Measurements from ENCODE around the gene BCL2. TPM values are rescaled to one million over a fixed set of nuclear protein-coding genes. Genes with fewer than 3 reads are reported as not detected.

The BCL2 gene
- total RNA-seq, 1 experiment from 2014 or later, result 2.5 TPM

- no peaks in the 10 kb centered on the region for H4K20me1 ChIP-seq (ENCODE audit: insufficient read depth)
- H3K9me2 ChIP-seq (ENCODE audit: insufficient read depth), result no peaks in the 10 kb centered on the region
- no peak overlapping the region for H3K9ac ChIP-seq (ENCODE audit: low read length)
- ATAC-seq, result no peak
- no peak for DNase-seq (ENCODE audit: low read depth, low spot score)
- H3K4me1 ChIP-seq (ENCODE audit: control insufficient read depth in 1 of 2, insufficient read depth in 2 of 2, low read length in 2 of 2), result peaks cover under 1 to 19% of the 10 kb centered on the region in 2 experiments; a peak in 2 of 4 replicates
- no peak overlapping the region for H3K4me2 ChIP-seq (ENCODE audit: low read length)
- H2AFZ ChIP-seq (ENCODE audit: low read depth, low read length, poor library complexity, severe bottlenecking), result no peak overlapping the region
- no peak overlapping the region for H3K27ac ChIP-seq (ENCODE audit: low read depth, low read length)
- TF ChIP-seq CTCF (IDR thresholded peaks at IDR 0.05 in 2 of 3, conservative IDR thresholded peaks at IDR 0.05 in 1 of 3; ENCODE audit: borderline replicate concordance in 1 of 3, insufficient read depth in 1 of 3, low read depth in 2 of 3, low read length in 2 of 3) (no peak), ZFX (IDR thresholded peaks at IDR 0.05) (no peak), REST (IDR thresholded peaks at IDR 0.05; ENCODE audit: low read depth) (no peak), TCF7L2 (IDR thresholded peaks at IDR 0.05; ENCODE audit: borderline replicate concordance, extremely low read depth, insufficient read depth, insufficient read length) (no peak), ZNF274 (IDR thresholded peaks at IDR 0.05; ENCODE audit: low read depth, low read length) (no peak), CEBPB (IDR thresholded peaks at IDR 0.05; ENCODE audit: low read depth) (no peak), EGR1 (IDR thresholded peaks at IDR 0.05; ENCODE audit: low read depth) (no peak), YY1 (IDR thresholded peaks at IDR 0.05; ENCODE audit: extremely low read depth, insufficient replicate concordance, low read depth, low read length) (no peak), SP1 (IDR thresholded peaks at IDR 0.05; ENCODE audit: low read depth) (no peak), CBX3 (IDR thresholded peaks at IDR 0.05; ENCODE audit: low read depth) (no peak), MAX (IDR thresholded peaks at IDR 0.05) (no peak), POLR2A (IDR thresholded peaks at IDR 0.05; ENCODE audit: borderline replicate concordance, extremely low read depth, insufficient read depth, insufficient read length) (no peak), FOSL1 (IDR thresholded peaks at IDR 0.05; ENCODE audit: low read depth) (no peak), ZBTB33 (IDR thresholded peaks at IDR 0.05; ENCODE audit: extremely low read depth, insufficient replicate concordance, low read length) (no peak), EZH2phosphoT487 (IDR thresholded peaks at IDR 0.05; ENCODE audit: borderline replicate concordance) (no peak), EZH2 (IDR thresholded peaks at IDR 0.05) (no peak), ATF3 (IDR thresholded peaks at IDR 0.05) (no peak), SRF (IDR thresholded peaks at IDR 0.05; ENCODE audit: low read depth) (no peak), POLR2AphosphoS5 (IDR thresholded peaks at IDR 0.05; ENCODE audit: low read depth, low read length) (no peak), JUND (IDR thresholded peaks at IDR 0.05) (no peak)
- H3K79me2 ChIP-seq (ENCODE audit: insufficient read depth, low read length), result no peaks in the 10 kb centered on the region
- POLR2A ChIA-PET, result no interaction called here
- 0 out of 2 replicates have a peak, but pooled peaks cover 9% of the 10 kb centered on the region for H3K27me3 ChIP-seq (ENCODE audit: insufficient read depth, low read length)
- BruUV-seq (replicated peaks), result no TSS peak
- CTCF ChIA-PET, result no interaction called here
- H3K9me3 ChIP-seq (ENCODE audit: control insufficient read depth in 1 of 2, insufficient read depth in 1 of 2, low read depth in 1 of 2, low read length in 2 of 2), result no peaks in the 10 kb centered on the region
- no peak overlapping the region for H3K4me3 ChIP-seq (replicated peaks in 1 of 2; ENCODE audit: low read depth in 1 of 2, low read length in 2 of 2)
- no peaks in the 10 kb centered on the region for H3K36me3 ChIP-seq (ENCODE audit: control insufficient read depth in 1 of 2, insufficient read depth in 2 of 2, low read length in 2 of 2)
- intact Hi-C loops (cut with micrococcal nuclease), result no loop called here
- RAD21 ChIA-PET (ENCODE audit: low non-redundant PET in 1 of 2, low total read pairs in 2 of 2, uncharacterized antibody in 2 of 2, unreplicated experiment in 2 of 2), result no interaction called here
These were observed 2.0 kb downstream of the BCL2 start for GRCh38 chr18:63317556-63317946.
